HCT116 (cell line): ENCODE data around the gene FAM9A.

Experiments
- EZH2 ChIP-seq: fragments of 200-600 bp; sonication (generic); IDR thresholded peaks from 2 replicates; pipeline ENCODE4 v1.6.1; 2017; ENCODE audit warnings: antibody characterized with exemption, mixed run types
- POLR2A ChIP-seq: IDR thresholded peaks from 2 replicates; pipeline ENCODE4 v1.7.0; 2011; ENCODE audit warnings: borderline replicate concordance; ENCODE audit not compliant: insufficient read depth, insufficient read length; ENCODE audit errors: extremely low read depth
- SIN3A ChIP-seq: IDR thresholded peaks from 2 replicates; pipeline ENCODE4 v1.6.1; 2012; ENCODE audit warnings: low read depth

GRCh38 chrX:8801041-8801599 is at the start of gene FAM9A:
- TF ChIP-seq SIN3A (no peak), EZH2 (no peak), POLR2A (no peak)
